IPS-15b (cell line): ENCODE results near the gene TRIP13.

Experiments
- H3K27me3 ChIP-seq: one replicate; pipeline ENCODE4 v1.6.1; 2013; ENCODE audit warnings: low read length; ENCODE audit not compliant: control insufficient read depth, insufficient read depth
- H3K36me3 ChIP-seq: one replicate; pipeline ENCODE4 v1.6.1; 2013; ENCODE audit warnings: low read length; ENCODE audit not compliant: control insufficient read depth, insufficient read depth
- H3K4me1 ChIP-seq: one replicate; pipeline ENCODE4 v1.6.1; 2013; ENCODE audit warnings: mild to moderate bottlenecking, low read length; ENCODE audit not compliant: control insufficient read depth, insufficient read depth
- H3K4me3 ChIP-seq: one replicate; pipeline ENCODE4 v1.5.1; 2013; ENCODE audit warnings: low read depth, low read length
- H3K9ac ChIP-seq: one replicate; pipeline ENCODE4 v1.6.1; 2013; ENCODE audit warnings: low read depth, mild to moderate bottlenecking, low read length
- H3K9me3 ChIP-seq: one replicate; pipeline ENCODE4 v1.6.1; 2013; ENCODE audit warnings: mild to moderate bottlenecking, low read length; ENCODE audit not compliant: control insufficient read depth, insufficient read depth

Gene TRIP13

GRCh38 chr5:889075-889710 lies 3.5 kb upstream of the TRIP13 start:
- Histone ChIP-seq H3K36me3 (peaks cover 58% of the 10 kb centered on the region), H3K4me1 (peaks cover 5% of the 10 kb centered on the region)

GRCh38 chr5:891117-891836 lies 1.4 kb upstream of the TRIP13 start:
- Histone ChIP-seq H3K36me3 (peaks cover 50% of the 10 kb centered on the region), H3K9me3 (no peaks in the 10 kb centered on the region)

More at GRCh38 chr5:889075-889710, 3.5 kb upstream of the TRIP13 start:
- H3K9ac ChIP-seq = no peak overlapping the region
- no peaks in the 10 kb centered on the region for H3K9me3 ChIP-seq
- no peak overlapping the region for H3K4me3 ChIP-seq
- H3K27me3 ChIP-seq = no peaks in the 10 kb centered on the region

DNA sequence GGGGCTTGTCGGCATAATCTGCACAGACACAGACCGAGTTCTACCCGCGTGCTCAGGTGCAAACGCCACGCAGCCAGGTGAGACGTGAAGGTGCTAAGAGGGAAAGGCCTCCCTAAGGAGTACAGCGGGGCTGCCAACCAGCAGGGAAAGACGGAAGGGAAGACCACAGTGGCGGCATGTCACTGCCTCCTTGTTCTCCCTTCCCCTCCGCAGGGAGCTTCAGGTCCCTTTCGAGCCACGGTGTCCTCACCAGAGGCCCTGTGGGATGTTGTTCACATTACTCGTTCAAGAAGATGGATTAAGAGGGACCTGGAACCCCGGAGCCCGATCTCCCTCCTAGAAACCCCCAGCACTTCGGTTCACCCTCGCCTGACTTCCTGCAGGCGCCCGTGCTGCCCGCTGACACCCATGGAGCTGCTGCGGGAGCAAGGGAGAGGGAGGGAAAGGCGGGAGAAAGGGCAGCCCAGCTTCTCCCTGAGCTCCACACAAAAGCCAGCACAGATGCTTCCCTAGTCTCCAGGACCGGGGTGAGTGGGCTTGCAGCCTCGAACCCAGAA lies 769 bp upstream of the TRIP13 start:
- Histone ChIP-seq H3K27me3 (no peaks in the 10 kb centered on the region), H3K36me3 (peaks cover 49% of the 10 kb centered on the region)

More at GRCh38 chr5:891117-891836, 1.4 kb upstream of the TRIP13 start:
- Histone ChIP-seq H3K4me3 (peak overlapping the region; percentile 94), H3K9ac (peak overlapping the region; percentile 90), H3K27me3 (no peaks in the 10 kb centered on the region), H3K4me1 (peaks cover 5% of the 10 kb centered on the region)

GRCh38 chr5:893137-893506 lies 438 bp downstream of the TRIP13 start:
- H3K4me3 ChIP-seq = peak overlapping the region; percentile 94
- H3K36me3 ChIP-seq = peaks cover 40% of the 10 kb centered on the region
- no peaks in the 10 kb centered on the region for H3K27me3 ChIP-seq
- H3K9me3 ChIP-seq = no peaks in the 10 kb centered on the region
- peaks cover 5% of the 10 kb centered on the region for H3K4me1 ChIP-seq
- peak overlapping the region; percentile 93 for H3K9ac ChIP-seq

More for the DNA sequence above, 769 bp upstream of the TRIP13 start:
- Histone ChIP-seq H3K4me3 (peak overlapping the region; percentile 94), H3K4me1 (peaks cover 5% of the 10 kb centered on the region), H3K9me3 (no peaks in the 10 kb centered on the region), H3K9ac (peak overlapping the region; percentile 90)

DNA sequence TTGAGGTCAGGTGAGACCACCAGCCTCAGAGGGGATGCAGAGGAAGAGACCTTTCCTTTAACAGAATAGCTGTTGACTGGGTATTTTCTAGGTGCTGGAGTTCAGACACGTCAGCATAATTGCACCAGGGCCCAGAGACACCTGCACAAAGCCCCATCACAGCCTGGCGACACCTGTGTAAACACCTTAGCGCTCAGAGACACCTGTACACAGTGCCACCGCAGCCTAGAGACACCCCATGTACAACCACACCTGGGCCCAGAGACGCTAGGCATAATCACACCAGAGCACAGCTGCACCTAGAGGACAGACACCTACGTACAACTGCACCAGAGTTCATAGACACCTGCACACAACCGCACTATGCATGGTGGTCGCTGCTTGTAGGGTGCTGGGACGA lies 1.0 kb downstream of the TRIP13 start:
- peaks cover 34% of the 10 kb centered on the region for H3K36me3 ChIP-seq
- H3K4me3 ChIP-seq = peak overlapping the region; percentile 94
- peak overlapping the region; percentile 93 for H3K9ac ChIP-seq
- no peaks in the 10 kb centered on the region for H3K9me3 ChIP-seq
- no peaks in the 10 kb centered on the region for H3K27me3 ChIP-seq
- H3K4me1 ChIP-seq = peaks cover 5% of the 10 kb centered on the region

GRCh38 chr5:900781-901180 lies 8.1 kb downstream of the TRIP13 start:
- Histone ChIP-seq H3K4me1 (no peaks in the 10 kb centered on the region), H3K4me3 (no peak overlapping the region), H3K9ac (no peak overlapping the region), H3K9me3 (no peaks in the 10 kb centered on the region), H3K27me3 (no peaks in the 10 kb centered on the region), H3K36me3 (peaks cover 27% of the 10 kb centered on the region)

GRCh38 chr5:902129-902916 lies 9.6 kb downstream of the TRIP13 start:
- H3K9me3 ChIP-seq = no peaks in the 10 kb centered on the region
- no peaks in the 10 kb centered on the region for H3K27me3 ChIP-seq
- H3K9ac ChIP-seq = no peak overlapping the region
- no peaks in the 10 kb centered on the region for H3K4me1 ChIP-seq
- H3K4me3 ChIP-seq = no peak overlapping the region
- H3K36me3 ChIP-seq = peaks cover 29% of the 10 kb centered on the region

DNA sequence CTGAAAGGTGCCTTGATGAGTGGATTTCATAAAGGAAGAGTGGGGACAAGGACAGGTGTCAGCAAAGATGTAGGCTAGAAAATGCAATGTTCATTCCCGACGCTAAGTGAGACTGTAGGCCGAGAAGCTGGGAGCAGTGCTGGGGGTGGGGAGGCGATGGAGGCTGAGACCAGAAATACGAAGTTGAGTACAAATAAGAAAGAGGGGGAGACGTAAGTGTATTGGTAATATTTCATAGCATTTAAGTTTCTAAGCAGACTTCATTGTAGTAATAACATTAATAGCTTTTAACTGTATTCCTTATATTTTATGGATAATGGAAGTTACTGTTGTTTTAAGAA lies 11.0 kb downstream of the TRIP13 start:
- H3K27me3 ChIP-seq = no peaks in the 10 kb centered on the region
- H3K9me3 ChIP-seq = no peaks in the 10 kb centered on the region
- no peak overlapping the region for H3K4me3 ChIP-seq
- H3K36me3 ChIP-seq = peaks cover 42% of the 10 kb centered on the region
- no peaks in the 10 kb centered on the region for H3K4me1 ChIP-seq
- no peak overlapping the region for H3K9ac ChIP-seq

- Histone ChIP-seq H3K9me3 (no peaks in the 10 kb centered on the region), H3K36me3 (peaks cover 51% of the 10 kb centered on the region), H3K4me1 (no peaks in the 10 kb centered on the region), H3K4me3 (no peak overlapping the region), H3K9ac (no peak overlapping the region), H3K27me3 (no peaks in the 10 kb centered on the region)
Measured at GRCh38 chr5:905139-905642, 12.5 kb downstream of the TRIP13 start.

GRCh38 chr5:907366-907910 lies 14.8 kb downstream of the TRIP13 start:
- Histone ChIP-seq H3K4me1 (no peaks in the 10 kb centered on the region), H3K36me3 (peaks cover 62% of the 10 kb centered on the region), H3K9ac (no peak overlapping the region), H3K9me3 (no peaks in the 10 kb centered on the region), H3K27me3 (no peaks in the 10 kb centered on the region), H3K4me3 (no peak overlapping the region)

DNA sequence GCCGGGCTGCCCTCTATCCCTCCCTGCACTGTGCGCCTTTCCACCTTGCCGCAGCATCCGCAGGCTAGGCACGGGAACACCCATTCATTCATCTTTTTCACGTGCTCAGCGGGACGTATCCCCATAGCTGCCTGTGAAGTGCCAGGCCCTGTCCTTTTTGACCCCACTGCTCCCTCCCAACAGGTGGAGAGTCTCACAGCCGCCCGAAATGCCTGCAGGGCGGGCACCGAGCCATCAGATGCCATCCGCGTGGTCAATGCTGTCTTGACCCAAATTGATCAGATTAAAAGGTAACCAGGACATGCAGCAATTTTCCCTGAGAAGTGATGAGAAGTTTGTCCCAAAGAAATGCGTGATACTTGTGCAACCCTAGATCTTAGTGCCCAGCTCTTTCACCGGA lies 15.5 kb downstream of the TRIP13 start:
- Histone ChIP-seq H3K27me3 (no peaks in the 10 kb centered on the region), H3K9ac (no peak overlapping the region), H3K4me3 (no peak overlapping the region), H3K36me3 (peaks cover 68% of the 10 kb centered on the region), H3K4me1 (no peaks in the 10 kb centered on the region), H3K9me3 (no peaks in the 10 kb centered on the region)
